ENCODE measurements around the gene SYMPK. TPM values are rescaled to one million over a fixed set of nuclear protein-coding genes. Genes with fewer than 3 reads are reported as not detected.

The SYMPK gene
- total RNA-seq, 1 donor from 2014 or later = 103 TPM

- Histone ChIP-seq H3K4me1 (peaks cover 22 to 37% of the 10 kb centered on the region in 2 donors), H3K36me3 (peaks cover 7 to 9% of the 10 kb centered on the region in 2 donors), H3K4me3 (peak overlapping the region; percentile 71 to 95), H3K9me3 (no peaks in the 10 kb centered on the region), H3K27ac (peak overlapping the region; percentile 87 to 88), H3K27me3 (no peaks in the 10 kb centered on the region)
- no peak for DNase-seq (ENCODE audit: low spot score in 2 of 2)
- intact Hi-C loops (cut with DNase I) = no loop called here
- no peak for TF ChIP-seq CTCF (IDR thresholded peaks at IDR 0.05)
Observed at GRCh38 chr19:45884682-45885555, 22.0 kb upstream of the SYMPK start.

GRCh38 chr19:45883881-45884681 lies 21.1 kb upstream of the SYMPK start:
- Histone ChIP-seq H3K9me3 (no peaks in the 10 kb centered on the region), H3K4me3 (peak overlapping the region; percentile 40 to 71), H3K27ac (no peak overlapping the region), H3K4me1 (peaks cover 22 to 37% of the 10 kb centered on the region in 2 donors), H3K27me3 (no peaks in the 10 kb centered on the region), H3K36me3 (peaks cover 7 to 9% of the 10 kb centered on the region in 2 donors)
- TF ChIP-seq CTCF (IDR thresholded peaks at IDR 0.05) = no peak
- DNase-seq (ENCODE audit: low spot score in 2 of 2) = no peak
- intact Hi-C loops (cut with DNase I) = no loop called here

GRCh38 chr19:45883586-45883880 lies 20.6 kb upstream of the SYMPK start:
- TF ChIP-seq CTCF (IDR thresholded peaks at IDR 0.05) = peak in 1 of 3 experiments; percentile 13
- Histone ChIP-seq H3K4me1 (peaks cover 22 to 37% of the 10 kb centered on the region in 2 donors), H3K27me3 (no peaks in the 10 kb centered on the region), H3K27ac (no peak overlapping the region), H3K9me3 (no peaks in the 10 kb centered on the region), H3K4me3 (peak overlapping the region; percentile 40 to 71), H3K36me3 (peaks cover 7 to 9% of the 10 kb centered on the region in 2 donors)
- intact Hi-C loops (cut with DNase I) = no loop called here
- no peak for DNase-seq (ENCODE audit: low spot score in 2 of 2)

GRCh38 chr19:45882652-45883585 lies 20.0 kb upstream of the SYMPK start:
- intact Hi-C loops (cut with DNase I) = no loop called here
- H3K4me1 ChIP-seq = peaks cover 22 to 37% of the 10 kb centered on the region in 2 donors
- peak; percentile 77 to 93 (median 90) for TF ChIP-seq CTCF (IDR thresholded peaks at IDR 0.05)
- H3K4me3 ChIP-seq = peak overlapping the region; percentile 40 to 71
- H3K27me3 ChIP-seq = no peaks in the 10 kb centered on the region
- H3K36me3 ChIP-seq = peaks cover 7 to 9% of the 10 kb centered on the region in 2 donors
- H3K9me3 ChIP-seq = no peaks in the 10 kb centered on the region
- H3K27ac ChIP-seq = no peak overlapping the region
- peak in 1 of 2 donors; percentile 87 for DNase-seq (ENCODE audit: low spot score in 2 of 2)

GRCh38 chr19:45881909-45882528 lies 19.1 kb upstream of the SYMPK start:
- intact Hi-C loops (cut with DNase I) = no loop called here
- no peak for TF ChIP-seq CTCF (IDR thresholded peaks at IDR 0.05)
- DNase-seq (ENCODE audit: low spot score in 2 of 2) = no peak
- Histone ChIP-seq H3K4me1 (peaks cover 22 to 35% of the 10 kb centered on the region in 2 donors), H3K4me3 (no peak overlapping the region), H3K9me3 (no peaks in the 10 kb centered on the region), H3K36me3 (peaks cover 7 to 9% of the 10 kb centered on the region in 2 donors), H3K27ac (no peak overlapping the region), H3K27me3 (no peaks in the 10 kb centered on the region)
